ENCODE results near the gene RGS3.

The RGS3 gene

GRCh38 chr9:113574441-113575262 lies 111.1 kb downstream of the RGS3 start:
- no peak for DNase-seq

- no peak for DNase-seq
Observed at GRCh38 chr9:113577525-113578261, 114.2 kb downstream of the RGS3 start.

DNA sequence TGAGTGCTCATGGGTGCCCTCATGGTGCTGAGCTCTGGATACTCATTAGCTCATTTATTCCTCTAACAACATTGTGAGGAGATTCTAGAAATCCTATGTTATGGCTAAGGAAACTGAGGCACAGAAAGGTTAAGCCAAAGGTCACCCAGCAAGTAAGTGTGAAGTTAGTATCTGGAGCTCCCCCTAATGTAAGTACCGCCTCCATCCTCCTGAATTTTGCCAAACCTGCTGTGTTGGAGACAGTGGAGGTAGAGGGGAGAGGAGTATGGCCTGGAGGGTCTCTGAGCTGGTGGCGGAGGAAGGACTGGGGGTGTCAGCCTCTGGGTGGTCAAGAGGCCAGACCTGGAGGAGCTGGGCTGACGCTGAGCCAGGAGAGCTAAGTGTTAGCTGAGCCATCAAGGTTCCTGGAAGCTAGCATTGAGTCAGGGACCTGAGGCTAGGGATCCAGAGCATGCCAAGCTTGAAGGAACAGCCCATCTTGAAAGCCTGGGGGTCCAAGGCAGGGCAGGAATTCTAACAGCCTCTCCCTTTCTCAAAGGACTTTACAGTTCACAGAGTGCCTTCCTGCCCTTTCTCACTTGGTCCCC lies 114.8 kb downstream of the RGS3 start:
- no peak for DNase-seq

DNA sequence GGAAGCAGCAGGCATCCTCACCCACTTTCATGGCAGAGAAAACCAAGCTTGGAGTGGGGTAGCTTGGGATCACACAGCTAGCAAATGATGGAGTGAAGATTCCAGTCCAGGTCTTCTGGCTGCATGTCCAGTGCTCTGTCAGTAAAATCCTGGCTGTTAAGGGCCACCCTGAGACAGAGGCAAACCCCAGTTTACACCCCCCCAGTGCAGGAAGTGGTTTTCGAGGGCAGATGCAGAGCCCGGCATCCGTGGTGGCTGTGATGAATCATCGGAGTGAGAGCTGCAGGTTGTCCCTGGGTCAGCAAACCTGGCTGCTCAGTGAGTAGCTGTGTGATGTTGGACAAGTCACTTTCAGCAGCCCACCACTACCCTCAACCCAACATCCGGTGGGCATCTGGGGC lies 115.4 kb downstream of the RGS3 start:
- DNase-seq: peak; percentile 89

DNA sequence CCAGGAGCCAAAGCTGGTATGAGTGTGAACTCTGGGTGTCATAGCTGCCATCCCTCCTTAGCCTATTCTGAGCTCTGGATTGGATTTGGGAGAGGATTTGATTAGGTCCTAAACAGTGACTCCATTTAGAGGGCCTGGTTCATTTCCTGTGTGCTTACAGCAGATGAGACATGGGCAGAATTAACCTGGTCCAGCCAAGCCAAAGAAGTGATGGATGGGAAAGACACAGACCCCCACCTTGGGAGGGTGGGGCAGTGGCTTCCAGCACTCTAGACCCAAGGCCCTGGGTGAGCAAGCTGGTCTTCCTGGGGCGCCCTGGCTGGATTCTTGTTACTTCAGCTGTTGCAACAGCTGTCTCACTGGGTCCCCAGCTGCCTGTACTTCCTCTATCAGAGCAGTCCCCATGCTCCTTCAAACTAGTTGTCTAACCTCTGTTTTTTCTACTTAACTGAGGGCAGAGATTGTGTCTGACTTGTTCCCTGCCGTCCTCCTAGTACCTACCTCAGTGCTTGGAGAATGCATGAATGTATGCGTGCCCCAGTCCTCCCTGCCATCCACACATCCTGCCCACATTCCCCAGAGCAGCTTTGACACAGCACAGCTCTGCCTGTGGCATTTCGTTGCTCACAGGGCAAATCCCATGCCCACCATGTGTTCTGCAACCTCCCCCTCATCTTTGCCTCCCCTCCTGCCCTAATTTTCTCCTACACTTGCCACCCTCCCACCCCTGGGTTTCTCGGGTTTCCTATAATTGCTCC lies 115.9 kb downstream of the RGS3 start:
- peak; percentile 71 for DNase-seq

- DNase-seq: peak; percentile 85
Observed at GRCh38 chr9:113580041-113580953, 116.8 kb downstream of the RGS3 start.

- DNase-seq: no peak
Observed at GRCh38 chr9:113580954-113581311, 117.4 kb downstream of the RGS3 start.

DNA sequence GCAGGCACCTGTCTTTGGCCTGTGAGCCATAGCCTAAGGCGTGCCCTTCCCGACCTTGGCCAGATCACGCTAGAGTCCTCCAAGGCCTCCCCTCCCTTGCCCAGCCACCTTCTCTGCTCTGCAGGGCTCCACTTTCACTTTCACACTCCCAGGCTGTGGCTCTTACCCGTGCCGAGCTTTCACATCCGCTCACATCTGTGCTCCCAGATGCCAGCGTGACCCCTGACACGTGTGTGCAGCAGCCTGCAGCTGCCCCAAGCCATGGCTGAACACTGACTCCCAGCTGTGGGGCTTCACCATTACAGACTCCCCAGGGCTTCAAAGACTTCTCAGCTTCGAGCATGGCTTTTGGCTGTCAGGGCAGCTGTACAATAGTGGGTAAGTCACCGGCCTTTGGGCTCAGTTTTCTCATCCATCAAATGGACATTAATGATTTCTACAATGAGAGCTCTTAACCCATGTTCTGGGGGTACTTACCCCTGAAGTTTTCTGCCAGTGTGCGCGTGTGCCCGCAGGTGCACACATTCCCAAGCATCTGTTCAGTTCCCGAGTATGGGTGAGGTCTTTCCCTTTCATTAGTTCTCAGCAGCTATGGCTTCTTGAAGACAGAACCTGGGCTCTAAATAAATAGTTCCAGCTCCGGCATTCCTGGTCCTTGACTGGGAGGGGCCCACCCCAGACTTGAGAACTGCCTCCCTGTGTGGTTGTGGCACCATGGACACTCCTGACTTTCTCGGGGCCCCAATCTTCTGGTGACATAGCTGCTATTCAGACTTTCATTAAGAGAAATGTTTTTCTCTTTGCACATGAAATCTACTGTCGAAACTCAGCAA lies 118.6 kb downstream of the RGS3 start:
- DNase-seq: peak; percentile 85

DNA sequence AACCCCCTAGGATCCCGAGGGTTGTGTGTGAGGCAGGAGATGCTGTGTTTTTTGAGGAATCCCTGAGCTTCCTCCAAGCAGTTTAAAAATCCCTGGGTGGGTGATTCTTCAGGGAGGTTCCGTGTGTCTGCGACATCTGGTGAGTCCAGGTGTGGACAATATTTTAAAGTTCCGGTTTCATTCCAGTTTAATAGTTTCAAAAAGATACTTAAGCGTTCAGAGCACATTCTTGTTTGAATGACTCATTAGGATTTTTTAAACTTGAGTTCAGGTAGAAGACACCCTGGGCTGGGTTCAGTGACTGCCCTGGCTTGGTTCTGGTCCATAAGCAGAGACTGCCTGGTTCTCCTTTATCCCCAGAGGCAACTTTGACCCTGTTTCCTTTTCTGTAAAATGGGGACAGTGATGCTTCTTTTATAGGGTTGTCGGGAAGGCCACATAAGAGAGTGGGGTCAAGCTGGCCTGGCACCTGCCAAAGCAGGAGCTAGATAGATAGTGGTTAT lies 119.2 kb downstream of the RGS3 start:
- no peak for DNase-seq

GRCh38 chr9:113583511-113584427 lies 120.2 kb downstream of the RGS3 start:
- no peak for DNase-seq

- no peak for DNase-seq
Observed at GRCh38 chr9:113584428-113585084, 121.0 kb downstream of the RGS3 start.

- no peak for DNase-seq
Observed at GRCh38 chr9:113585085-113585442, 121.5 kb downstream of the RGS3 start.

- DNase-seq: no peak
Observed at GRCh38 chr9:113585555-113585954, 122.0 kb downstream of the RGS3 start.

- DNase-seq: no peak
Observed at GRCh38 chr9:113587471-113588031, 124.0 kb downstream of the RGS3 start.

- no peak for DNase-seq
Observed at GRCh38 chr9:113588242-113588810, 124.8 kb downstream of the RGS3 start.

- DNase-seq: no peak
Observed at GRCh38 chr9:113588936-113589335, 125.4 kb downstream of the RGS3 start.

DNA sequence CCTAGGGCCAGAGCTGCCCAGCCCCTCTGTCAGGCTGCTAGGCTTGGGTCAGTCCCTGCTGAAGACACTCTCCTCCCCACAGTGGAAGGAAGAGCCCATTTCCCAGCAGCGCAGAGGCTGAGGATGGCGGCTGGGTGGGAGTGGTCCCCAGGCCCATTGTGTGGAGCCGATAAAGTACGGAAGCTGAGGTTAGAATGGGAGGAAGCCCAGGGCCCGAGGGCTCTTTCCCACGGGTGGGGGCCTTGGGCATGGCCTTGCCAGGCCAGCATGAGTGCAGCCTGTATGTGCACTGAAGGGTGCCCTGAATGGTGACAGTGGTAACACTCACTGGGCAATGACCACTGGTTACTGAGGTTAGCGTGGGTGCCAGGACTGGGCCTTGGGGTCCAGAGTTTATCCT lies 125.9 kb downstream of the RGS3 start:
- no peak for DNase-seq

DNA sequence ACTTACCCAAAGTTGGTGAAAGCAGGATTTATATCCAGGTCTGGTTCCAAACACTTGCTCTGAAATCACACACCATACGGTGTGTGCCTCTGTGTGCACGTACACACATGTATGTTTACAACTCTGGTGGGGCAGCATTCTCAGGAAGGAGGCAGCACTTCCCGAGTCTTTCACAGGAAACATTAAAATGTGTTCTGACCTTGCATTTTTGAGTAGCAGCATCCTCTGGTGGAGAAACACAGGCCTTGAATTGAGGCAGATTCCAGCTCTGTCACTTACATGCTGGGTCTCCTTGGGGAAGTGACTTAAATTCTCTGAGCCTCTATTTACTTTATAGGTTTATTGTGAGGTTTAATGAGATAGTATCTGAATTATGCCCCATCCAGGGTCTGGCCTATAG lies 126.4 kb downstream of the RGS3 start:
- DNase-seq: no peak

DNA sequence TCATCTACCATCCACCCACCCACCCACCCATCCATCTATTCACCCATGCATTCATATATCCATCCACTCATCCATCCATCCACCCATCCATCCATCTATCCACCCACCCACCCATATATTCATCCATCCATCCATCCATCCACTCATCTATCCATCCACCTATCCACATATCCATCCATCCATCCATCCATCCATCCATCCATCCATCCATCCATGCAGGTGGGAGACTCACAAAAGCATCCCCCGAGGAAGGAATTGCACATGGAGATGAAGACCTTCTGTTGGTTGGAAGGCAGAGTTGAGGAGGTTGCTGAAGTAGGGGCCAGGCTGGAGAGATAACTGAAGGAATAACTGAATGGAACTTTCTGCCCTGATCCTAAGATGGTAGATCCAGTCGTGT lies 126.9 kb downstream of the RGS3 start:
- no peak for DNase-seq

Data from activated CD8-positive, alpha-beta memory T cell treated with anti-CD3 and anti-CD28 coated beads, Interleukin-2, amount 50 U/mL, for 48 hours (primary cell).